Esophagus muscularis mucosa (tissue), 3 donors: ENCODE data around the gene MAP6D1.

ENCODE experiments used
- POLR2A ChIP-seq: fragments of 450-650 bp; IDR thresholded peaks from one replicate; pipeline ENCODE4 v1.6.1; 2017; ENCODE audit warnings: antibody characterized with exemption, moderate library complexity, mild to moderate bottlenecking, low read depth
- POLR2AphosphoS5 ChIP-seq, 2 donors: sonication (generic); formaldehyde crosslinking; IDR thresholded peaks; one replicate each; pipeline ENCODE4 v1.6.1; 2017; ENCODE audit warnings: antibody characterized with exemption in 2 of 2
- TF ChIP-seq, protein P1 (sequence below), 3 experiments: fragments of 200-600 bp in 2 of 3; fragments of 450-650 bp in 1 of 3; sonication (generic) in 2 of 3; IDR thresholded peaks; one replicate each; pipeline ENCODE4 v1.5.1; 2017 to 2019; ENCODE audit warnings: antibody characterized with exemption in 3 of 3, mild to moderate bottlenecking in 2 of 3, moderate library complexity in 1 of 3

DNA sequence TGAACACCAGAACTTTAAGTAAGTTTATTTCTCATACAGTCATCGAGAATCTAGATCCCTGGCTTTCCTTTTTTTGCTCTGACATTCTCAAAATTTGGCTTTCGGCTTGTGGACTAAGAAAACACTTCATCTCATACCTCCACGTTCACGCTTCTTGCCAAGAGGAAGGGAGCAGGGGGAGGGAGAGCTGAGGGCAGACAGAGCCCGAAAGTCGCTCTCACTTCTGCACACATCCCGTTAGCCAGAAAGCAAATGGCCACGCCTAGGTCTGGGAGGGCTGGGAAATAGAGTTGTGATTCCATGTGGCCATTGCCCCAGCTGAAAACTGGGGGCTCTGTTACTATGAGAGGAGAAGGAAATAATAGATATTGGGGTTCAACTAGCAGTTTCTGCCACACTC lies 57.3 kb downstream of the MAP6D1 start:
- TF ChIP-seq, protein P1, sequence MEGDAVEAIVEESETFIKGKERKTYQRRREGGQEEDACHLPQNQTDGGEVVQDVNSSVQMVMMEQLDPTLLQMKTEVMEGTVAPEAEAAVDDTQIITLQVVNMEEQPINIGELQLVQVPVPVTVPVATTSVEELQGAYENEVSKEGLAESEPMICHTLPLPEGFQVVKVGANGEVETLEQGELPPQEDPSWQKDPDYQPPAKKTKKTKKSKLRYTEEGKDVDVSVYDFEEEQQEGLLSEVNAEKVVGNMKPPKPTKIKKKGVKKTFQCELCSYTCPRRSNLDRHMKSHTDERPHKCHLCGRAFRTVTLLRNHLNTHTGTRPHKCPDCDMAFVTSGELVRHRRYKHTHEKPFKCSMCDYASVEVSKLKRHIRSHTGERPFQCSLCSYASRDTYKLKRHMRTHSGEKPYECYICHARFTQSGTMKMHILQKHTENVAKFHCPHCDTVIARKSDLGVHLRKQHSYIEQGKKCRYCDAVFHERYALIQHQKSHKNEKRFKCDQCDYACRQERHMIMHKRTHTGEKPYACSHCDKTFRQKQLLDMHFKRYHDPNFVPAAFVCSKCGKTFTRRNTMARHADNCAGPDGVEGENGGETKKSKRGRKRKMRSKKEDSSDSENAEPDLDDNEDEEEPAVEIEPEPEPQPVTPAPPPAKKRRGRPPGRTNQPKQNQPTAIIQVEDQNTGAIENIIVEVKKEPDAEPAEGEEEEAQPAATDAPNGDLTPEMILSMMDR (IDR thresholded peaks at IDR 0.05): no peak
- TF ChIP-seq POLR2AphosphoS5 (IDR thresholded peaks at IDR 0.05): no peak
- TF ChIP-seq POLR2A: no peak
